Measurements from ENCODE around the gene TNS4. TPM values are rescaled to one million over a fixed set of nuclear protein-coding genes. Genes with fewer than 3 reads are reported as not detected.

The TNS4 gene
- total RNA-seq, 1 experiment from 2014 or later = 36.6 TPM

DNA sequence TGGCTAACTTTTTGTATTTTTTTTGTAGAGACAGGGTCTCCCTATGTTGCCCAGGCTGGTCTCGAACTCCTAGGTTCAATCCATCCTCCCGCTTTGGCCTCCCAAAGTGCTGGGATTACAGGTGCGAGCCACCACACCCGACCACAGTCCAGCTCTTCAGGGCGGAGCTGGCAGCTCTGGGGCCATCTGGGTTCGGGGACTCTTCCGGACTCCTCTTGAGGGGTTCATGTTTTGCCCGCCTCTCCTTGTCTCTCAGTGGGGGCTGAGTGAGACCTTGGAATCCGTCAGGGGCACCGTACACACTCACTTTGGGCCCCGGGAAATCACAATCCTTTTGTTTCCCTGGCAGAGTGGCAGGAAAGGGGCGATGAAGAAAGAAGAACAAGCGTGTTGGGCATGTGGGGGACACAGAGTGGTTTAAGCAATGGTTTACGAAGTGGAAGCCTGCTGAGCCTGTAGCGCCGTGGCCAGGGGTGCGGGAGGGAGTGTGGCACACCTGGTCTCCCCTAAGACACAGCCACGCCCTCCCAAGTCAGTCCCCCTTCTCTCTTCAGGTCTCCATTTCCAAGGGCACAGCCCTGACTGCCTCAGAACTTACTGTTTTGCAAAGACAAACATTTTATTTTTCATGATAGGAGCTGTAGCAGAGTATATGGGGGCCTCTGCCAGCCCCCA lies 26.1 kb downstream of the TNS4 start:
- no TSS peak for BruUV-seq (replicated peaks)
- H3K9me2 ChIP-seq (ENCODE audit: insufficient read depth) = no peaks in the 10 kb centered on the region
- H3K9ac ChIP-seq (ENCODE audit: low read length) = no peak overlapping the region
- H2AFZ ChIP-seq (ENCODE audit: low read depth, low read length, poor library complexity, severe bottlenecking) = no peak overlapping the region
- POLR2A ChIA-PET = interaction anchor here (0.8 to 1.3 kb wide), 3 partner anchors 11 to 57 kb away, joined by 3 to 4 read pairs (median 3); partner anchors contain the start of gene TNS4
- intact Hi-C loops (cut with micrococcal nuclease) = no loop called here
- TF ChIP-seq ELF1 (IDR thresholded peaks at IDR 0.05; ENCODE audit: borderline replicate concordance, low read depth) (no peak), ZNF274 (IDR thresholded peaks at IDR 0.05; ENCODE audit: low read depth, low read length) (no peak), CBX3 (IDR thresholded peaks at IDR 0.05; ENCODE audit: low read depth) (no peak), POLR2AphosphoS5 (IDR thresholded peaks at IDR 0.05; ENCODE audit: low read depth, low read length) (no peak), FOSL1 (IDR thresholded peaks at IDR 0.05; ENCODE audit: low read depth) (no peak), RAD21 (IDR thresholded peaks at IDR 0.05; ENCODE audit: low read depth) (no peak)
- TF ChIP-seq, protein P1, sequence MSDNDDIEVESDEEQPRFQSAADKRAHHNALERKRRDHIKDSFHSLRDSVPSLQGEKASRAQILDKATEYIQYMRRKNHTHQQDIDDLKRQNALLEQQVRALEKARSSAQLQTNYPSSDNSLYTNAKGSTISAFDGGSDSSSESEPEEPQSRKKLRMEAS (IDR thresholded peaks at IDR 0.05) = no peak
- TF ChIP-seq, protein P2, sequence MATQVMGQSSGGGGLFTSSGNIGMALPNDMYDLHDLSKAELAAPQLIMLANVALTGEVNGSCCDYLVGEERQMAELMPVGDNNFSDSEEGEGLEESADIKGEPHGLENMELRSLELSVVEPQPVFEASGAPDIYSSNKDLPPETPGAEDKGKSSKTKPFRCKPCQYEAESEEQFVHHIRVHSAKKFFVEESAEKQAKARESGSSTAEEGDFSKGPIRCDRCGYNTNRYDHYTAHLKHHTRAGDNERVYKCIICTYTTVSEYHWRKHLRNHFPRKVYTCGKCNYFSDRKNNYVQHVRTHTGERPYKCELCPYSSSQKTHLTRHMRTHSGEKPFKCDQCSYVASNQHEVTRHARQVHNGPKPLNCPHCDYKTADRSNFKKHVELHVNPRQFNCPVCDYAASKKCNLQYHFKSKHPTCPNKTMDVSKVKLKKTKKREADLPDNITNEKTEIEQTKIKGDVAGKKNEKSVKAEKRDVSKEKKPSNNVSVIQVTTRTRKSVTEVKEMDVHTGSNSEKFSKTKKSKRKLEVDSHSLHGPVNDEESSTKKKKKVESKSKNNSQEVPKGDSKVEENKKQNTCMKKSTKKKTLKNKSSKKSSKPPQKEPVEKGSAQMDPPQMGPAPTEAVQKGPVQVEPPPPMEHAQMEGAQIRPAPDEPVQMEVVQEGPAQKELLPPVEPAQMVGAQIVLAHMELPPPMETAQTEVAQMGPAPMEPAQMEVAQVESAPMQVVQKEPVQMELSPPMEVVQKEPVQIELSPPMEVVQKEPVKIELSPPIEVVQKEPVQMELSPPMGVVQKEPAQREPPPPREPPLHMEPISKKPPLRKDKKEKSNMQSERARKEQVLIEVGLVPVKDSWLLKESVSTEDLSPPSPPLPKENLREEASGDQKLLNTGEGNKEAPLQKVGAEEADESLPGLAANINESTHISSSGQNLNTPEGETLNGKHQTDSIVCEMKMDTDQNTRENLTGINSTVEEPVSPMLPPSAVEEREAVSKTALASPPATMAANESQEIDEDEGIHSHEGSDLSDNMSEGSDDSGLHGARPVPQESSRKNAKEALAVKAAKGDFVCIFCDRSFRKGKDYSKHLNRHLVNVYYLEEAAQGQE (IDR thresholded peaks at IDR 0.05; ENCODE audit: low read depth) = no peak
- H3K9me3 ChIP-seq (ENCODE audit: control insufficient read depth in 1 of 2, insufficient read depth in 1 of 2, low read depth in 1 of 2, low read length in 2 of 2) = no peaks in the 10 kb centered on the region
- H3K4me3 ChIP-seq (replicated peaks in 1 of 2; ENCODE audit: low read depth in 1 of 2, low read length in 2 of 2) = no peak overlapping the region
- peaks cover 4 to 6% of the 10 kb centered on the region in 2 experiments; a peak in 2 of 4 replicates for H3K36me3 ChIP-seq (ENCODE audit: control insufficient read depth in 1 of 2, insufficient read depth in 2 of 2, low read length in 2 of 2)
- peak overlapping the region; percentile 2; the same call in 1 of the 2 replicates for H3K27ac ChIP-seq (ENCODE audit: low read depth, low read length)
- H4K20me1 ChIP-seq (ENCODE audit: insufficient read depth) = no peaks in the 10 kb centered on the region
- no peak for DNase-seq (ENCODE audit: low read depth, low spot score)
- no peaks in the 10 kb centered on the region for H3K79me2 ChIP-seq (ENCODE audit: insufficient read depth, low read length)
- CTCF ChIA-PET = interaction anchor here (0.6 to 1.7 kb wide), 23 partner anchors 9 to 164 kb away, joined by 3 to 28 read pairs (median 6); partner anchors contain the start of genes TNS4 and TOP2A
- RAD21 ChIA-PET (ENCODE audit: low non-redundant PET in 1 of 2, low total read pairs in 2 of 2, uncharacterized antibody in 2 of 2, unreplicated experiment in 2 of 2) = interaction anchor here (0.6 to 1.9 kb wide), 7 partner anchors 8 to 85 kb away, joined by 3 to 12 read pairs (median 4); partner anchors contain the start of gene TOP2A (in 1 of the 2)
- H3K27me3 ChIP-seq (ENCODE audit: insufficient read depth, low read length) = no peaks in the 10 kb centered on the region
- peak overlapping the region; percentile 17; the same call in 1 of the 2 replicates for H3K4me2 ChIP-seq (ENCODE audit: low read length)
- H3K4me1 ChIP-seq (ENCODE audit: control insufficient read depth in 1 of 2, insufficient read depth in 2 of 2, low read length in 2 of 2) = peaks cover 10 to 61% of the 10 kb centered on the region in 2 experiments; a peak in 3 of 4 replicates
- no peak; the same call in 1 of the 2 replicates for ATAC-seq
